Bronchial epithelial cell (primary cell): ENCODE measurements around the gene ANKRD18A. TPM values are rescaled to one million over a fixed set of nuclear protein-coding genes. Genes with fewer than 3 reads are reported as not detected.

Experiments used
- DNase-seq: peaks from one replicate; pipeline ENCODE4 v3.0.0-alpha.2; 2010; ENCODE audit warnings: low read depth
- FAIRE-seq: peaks from 2 replicates; lab custom pipeline; 2011; peaks lifted over from hg19 to GRCh38; lab: Jason Lieb, UNC
- H3K27me3 ChIP-seq: 2 replicates; pipeline ENCODE4 v1.5.1; 2011; ENCODE audit warnings: low read length; ENCODE audit not compliant: control insufficient read depth, insufficient read depth
- H3K36me3 ChIP-seq: 2 replicates; pipeline ENCODE4 v1.5.1; 2011; ENCODE audit warnings: low read length; ENCODE audit not compliant: control insufficient read depth, insufficient read depth
- H3K4me3 ChIP-seq: 2 replicates; pipeline ENCODE4 v1.5.1; 2011; ENCODE audit warnings: mild to moderate bottlenecking, low read depth, low read length, control low read depth
- CTCF ChIP-seq: IDR thresholded peaks from 2 replicates; pipeline ENCODE4 v1.5.1; 2011; ENCODE audit warnings: mild to moderate bottlenecking, moderate library complexity, low read length, control low read depth, inconsistent platforms; ENCODE audit not compliant: insufficient read depth, severe bottlenecking
- total RNA-seq: library from RNA; depleted of rRNA; stranded (reverse); fragments of >200 nt; gene quantifications from 2 replicates; pipeline ENCODE4 v1.2.1, GENCODE V29; 2014

Gene ANKRD18A
- total RNA-seq, 1 donor from 2014 or later: 1.6 TPM

DNA sequence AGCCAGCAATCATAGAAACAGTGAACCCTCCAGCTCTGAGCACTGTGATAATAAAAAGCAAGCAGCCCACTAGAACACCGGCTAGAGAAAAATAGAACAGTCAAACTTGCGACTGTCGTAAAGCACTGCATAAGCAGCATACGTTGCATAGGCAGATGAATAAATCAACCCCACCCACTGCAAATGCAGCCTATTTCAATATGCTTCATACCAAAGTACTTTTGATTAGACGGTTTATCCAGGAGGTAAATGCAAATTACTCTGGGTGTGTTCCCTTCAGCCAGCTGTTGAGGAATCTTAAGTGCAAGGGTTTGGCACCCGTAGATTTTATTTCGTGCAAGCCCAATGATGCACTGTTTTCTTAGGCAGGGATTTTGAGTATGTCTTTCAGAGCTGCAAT is 32.1 kb upstream of the ANKRD18A start:
- no peak overlapping the region for H3K4me3 ChIP-seq
- FAIRE-seq: no peak

DNA sequence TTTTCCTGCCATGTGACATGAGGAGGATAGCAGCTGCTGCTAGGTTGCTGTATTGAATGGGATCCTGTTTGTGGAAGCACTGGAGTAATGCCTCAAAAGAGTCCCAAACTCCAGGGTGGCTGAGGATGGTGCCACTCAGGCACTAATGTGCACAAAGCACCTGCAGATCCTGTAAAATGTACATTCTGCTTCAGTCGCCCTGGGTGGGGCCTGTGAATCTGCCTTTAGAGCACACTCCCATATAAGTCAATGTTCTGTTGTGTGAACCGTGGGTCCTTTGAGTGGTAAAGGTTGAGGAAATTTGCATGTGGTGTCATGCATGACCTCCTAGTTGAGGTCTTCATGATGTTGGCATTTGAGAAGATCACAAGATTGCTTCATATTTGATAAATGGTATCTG is 31.6 kb upstream of the ANKRD18A start:
- Histone ChIP-seq H3K4me3 (no peak overlapping the region), H3K27me3 (peaks cover 2% of the 10 kb centered on the region), H3K36me3 (no peaks in the 10 kb centered on the region)
- no peak for DNase-seq
- TF ChIP-seq CTCF: no peak
- no peak for FAIRE-seq

More for the DNA sequence above, 32.1 kb upstream of the ANKRD18A start:
- Histone ChIP-seq H3K36me3 (no peaks in the 10 kb centered on the region), H3K27me3 (peaks cover 2% of the 10 kb centered on the region)
- DNase-seq: no peak
- TF ChIP-seq CTCF: no peak

DNA sequence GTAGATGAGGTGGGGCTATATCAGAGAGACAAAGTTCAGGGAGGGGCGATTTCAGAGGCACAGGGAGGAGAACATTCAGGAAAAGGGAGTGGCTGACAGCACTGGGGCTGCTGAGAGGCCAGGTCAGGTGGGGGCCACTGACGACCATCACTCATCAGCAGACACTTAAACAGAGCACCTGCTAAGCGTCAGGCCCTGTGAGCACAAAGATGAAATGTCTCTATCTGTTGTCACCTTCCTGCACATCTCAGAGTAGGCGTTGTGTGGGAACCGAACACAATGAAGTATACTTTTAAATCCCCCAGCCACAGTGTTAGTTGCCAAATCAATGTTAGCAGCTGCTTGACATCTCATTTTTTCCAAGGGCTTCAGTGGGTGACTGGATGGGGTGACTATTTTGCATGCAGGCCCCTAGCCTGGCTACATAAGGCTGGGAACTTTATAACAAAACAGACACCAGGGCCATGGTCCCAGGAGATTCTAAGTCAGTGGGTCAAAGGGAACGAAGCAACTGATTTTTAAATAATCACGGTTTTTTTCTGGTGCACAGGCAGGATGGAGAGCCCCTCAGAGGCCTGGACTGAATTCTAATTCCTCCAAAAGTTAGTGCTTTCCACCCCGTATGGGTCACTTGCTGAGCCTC is 31.1 kb upstream of the ANKRD18A start:
- FAIRE-seq: no peak
- no peak for TF ChIP-seq CTCF
- Histone ChIP-seq H3K4me3 (no peak overlapping the region), H3K27me3 (peaks cover 2% of the 10 kb centered on the region), H3K36me3 (no peaks in the 10 kb centered on the region)
- DNase-seq: no peak

DNA sequence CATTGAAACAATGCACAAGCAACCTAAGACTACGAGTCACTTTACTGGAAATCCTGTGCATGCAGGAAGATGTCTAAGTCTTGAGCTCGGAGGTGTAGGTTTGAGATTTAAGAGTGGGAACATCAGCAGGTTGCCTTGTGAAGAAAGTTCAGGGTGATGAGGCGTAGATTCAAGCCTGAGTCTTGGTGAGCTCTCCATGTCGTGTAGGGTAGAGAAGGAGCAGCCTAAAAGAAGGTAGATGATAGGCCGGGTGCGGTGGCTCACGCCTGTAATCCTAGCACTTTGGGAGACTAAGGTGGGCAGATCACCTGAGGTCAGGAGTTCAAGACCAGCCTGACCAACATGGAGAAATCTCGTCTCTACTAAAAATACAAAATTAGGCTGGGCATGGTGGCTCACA is 30.2 kb upstream of the ANKRD18A start:
- DNase-seq (no peak), FAIRE-seq (no peak)
- H3K27me3 ChIP-seq: peaks cover 2% of the 10 kb centered on the region

DNA sequence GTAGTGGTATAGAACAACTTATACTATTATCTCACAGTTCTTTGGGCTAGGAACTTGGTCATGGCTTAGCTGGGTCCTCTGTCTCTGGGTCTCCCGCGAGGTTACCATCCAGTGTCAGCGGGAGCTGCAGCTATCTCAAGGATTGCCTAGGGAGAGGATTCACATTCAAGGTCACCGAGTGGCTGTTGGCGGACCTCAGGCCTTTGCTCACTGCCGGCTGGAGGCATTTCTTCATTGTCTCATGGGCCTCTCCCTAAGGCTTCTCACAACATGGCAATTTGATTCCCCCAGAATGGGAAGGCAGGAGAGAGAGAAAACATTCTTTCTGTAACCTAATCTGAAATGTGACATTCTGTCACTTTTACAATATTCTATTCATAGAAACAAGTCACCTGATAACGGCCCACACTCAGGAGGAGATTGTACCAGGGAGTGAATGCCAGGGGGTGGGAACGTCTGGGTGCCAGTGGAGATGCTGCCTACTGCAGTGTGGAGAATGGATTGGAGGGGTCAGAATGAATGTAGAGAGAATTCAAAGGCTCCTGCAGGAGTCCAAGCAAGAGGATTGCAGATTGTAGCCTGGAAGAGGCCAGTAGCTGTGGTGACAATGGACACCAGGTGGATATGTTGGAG is 29.5 kb upstream of the ANKRD18A start:
- TF ChIP-seq CTCF: no peak

More for the DNA sequence above, 30.2 kb upstream of the ANKRD18A start:
- TF ChIP-seq CTCF: no peak
- Histone ChIP-seq H3K36me3 (no peaks in the 10 kb centered on the region), H3K4me3 (no peak overlapping the region)

More for the DNA sequence above, 29.5 kb upstream of the ANKRD18A start:
- no peak for DNase-seq
- H3K36me3 ChIP-seq: no peaks in the 10 kb centered on the region
- H3K4me3 ChIP-seq: no peak overlapping the region
- FAIRE-seq: no peak
- peaks cover 2% of the 10 kb centered on the region for H3K27me3 ChIP-seq
